DMS114 treated with DMSO at 0.1 percent for 48 hours (cell line): ENCODE measurements around the gene OR10A2.
"Not testable (repeated sequence)": the region's sequence is repeated elsewhere in the genome, so short reads cannot be mapped to it uniquely, and the experiment has no call there.

Experiments used
- DNase-seq: peaks from one replicate; lab custom pipeline; 2025; ENCODE audit not compliant: unreplicated experiment; lab: John Stamatoyannopoulos, UW

The OR10A2 gene, protein sequence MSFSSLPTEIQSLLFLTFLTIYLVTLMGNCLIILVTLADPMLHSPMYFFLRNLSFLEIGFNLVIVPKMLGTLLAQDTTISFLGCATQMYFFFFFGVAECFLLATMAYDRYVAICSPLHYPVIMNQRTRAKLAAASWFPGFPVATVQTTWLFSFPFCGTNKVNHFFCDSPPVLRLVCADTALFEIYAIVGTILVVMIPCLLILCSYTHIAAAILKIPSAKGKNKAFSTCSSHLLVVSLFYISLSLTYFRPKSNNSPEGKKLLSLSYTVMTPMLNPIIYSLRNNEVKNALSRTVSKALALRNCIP

DNA sequence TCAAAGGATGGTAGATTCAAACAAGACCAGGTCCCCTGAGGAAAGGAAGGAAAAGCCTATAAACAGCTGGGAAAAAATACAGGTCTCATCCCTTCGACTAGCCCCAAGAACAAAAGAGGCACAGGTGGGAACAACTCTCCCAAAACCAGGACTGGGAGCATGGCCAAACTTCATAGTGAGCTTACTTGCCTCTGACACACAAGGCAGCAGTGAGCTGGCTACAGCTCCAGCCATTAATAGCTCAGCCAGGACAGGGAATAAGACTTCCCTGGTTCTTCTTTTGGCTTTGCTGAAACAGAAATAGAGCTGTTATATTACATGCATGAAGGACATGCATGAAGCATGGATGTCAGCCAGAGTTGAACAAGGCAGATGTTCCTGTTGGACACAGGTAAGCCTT is at the start of gene OR10A2:
Gene OR10A2, plus strand, starts transcription at position 97 of the 400 bp plus-strand sequence. CDS start 6,698 bp downstream, outside the sequence.
- DNase-seq = no peak

GRCh38 chr11:6813656-6814055 is 49.2 kb upstream of the OR10A2 start:
- DNase-seq = no peak

- DNase-seq = no peak
Observed at GRCh38 chr11:6817694-6818093, 45.2 kb upstream of the OR10A2 start.

GRCh38 chr11:6818967-6819366 is 43.9 kb upstream of the OR10A2 start:
- DNase-seq = no peak

DNA sequence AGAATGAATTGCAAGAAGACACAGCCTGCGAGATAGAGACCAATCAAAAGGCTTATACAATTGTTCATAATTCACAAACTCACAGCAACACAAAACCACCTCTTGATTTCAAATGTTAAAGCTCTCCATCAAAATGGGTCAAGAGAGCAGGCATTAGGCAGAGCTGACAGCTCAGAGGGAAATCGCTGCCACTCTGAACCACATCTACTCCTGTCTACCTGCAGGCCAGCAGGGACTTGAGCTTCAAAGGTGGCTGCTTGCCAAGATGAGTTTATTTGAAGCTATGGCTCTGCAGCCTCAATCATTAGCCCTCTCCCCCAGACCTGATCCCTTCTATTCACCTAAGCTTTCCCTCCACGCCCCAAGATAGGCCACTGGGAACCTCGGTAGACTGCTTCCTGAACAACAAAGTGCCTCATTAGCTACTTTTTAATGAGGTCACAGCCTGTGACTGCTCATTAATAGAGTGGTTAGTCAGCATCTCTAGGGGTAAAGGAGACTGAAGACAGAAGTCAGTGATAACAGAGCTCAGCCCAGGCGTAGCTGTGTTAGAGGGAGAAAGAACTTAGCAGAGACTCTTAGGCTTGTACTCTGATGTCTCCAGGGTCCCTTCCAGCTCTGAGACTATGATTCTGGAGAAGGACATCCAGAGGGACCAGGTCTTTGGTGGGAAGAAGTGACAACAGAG is 38.6 kb upstream of the OR10A2 start:
- DNase-seq = no peak

- DNase-seq = no peak
Observed at GRCh38 chr11:6825231-6825744, 37.6 kb upstream of the OR10A2 start.

GRCh38 chr11:6828103-6828502 is 34.8 kb upstream of the OR10A2 start:
- no peak for DNase-seq

DNA sequence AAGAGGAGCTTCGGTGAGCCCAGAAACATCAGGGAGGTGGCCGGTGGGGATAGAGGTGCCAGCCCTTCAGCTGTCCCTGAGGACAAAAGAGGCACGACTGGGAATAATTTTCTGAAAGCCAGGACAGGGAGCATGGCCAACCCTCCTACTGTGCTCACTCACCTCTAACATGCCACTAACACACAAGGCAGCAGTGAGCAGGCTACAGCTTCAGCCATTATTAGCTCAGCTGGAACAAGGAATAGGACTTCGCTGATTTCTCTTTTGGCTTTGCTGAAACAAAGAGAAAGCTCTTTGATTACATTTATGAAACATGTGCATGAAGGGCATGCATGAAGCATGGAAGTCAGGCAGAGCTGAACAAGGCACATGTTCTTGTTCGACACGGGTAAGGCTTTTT is 29.5 kb upstream of the OR10A2 start:
- no peak for DNase-seq

GRCh38 chr11:6834021-6834420 is 28.8 kb upstream of the OR10A2 start:
- DNase-seq = no peak

DNA sequence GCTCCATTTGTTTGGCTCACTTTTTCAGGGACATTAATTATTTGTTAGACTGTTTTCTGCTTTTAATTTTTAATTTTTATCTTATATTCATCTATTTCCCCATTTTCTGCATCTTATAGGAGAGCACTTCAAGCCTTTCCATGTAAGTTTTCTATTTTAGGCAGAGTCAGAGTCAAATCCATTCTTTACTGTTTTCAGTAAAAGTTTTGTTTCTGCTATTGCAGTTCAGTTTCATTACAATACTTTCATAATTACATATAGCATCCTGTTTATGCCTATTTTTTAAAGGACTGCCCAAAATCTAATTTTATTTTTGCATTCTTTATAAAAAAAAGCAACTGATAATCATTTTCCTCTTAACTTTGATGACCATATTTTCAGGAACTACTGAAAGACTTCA is 21.2 kb upstream of the OR10A2 start:
- DNase-seq = no peak

GRCh38 chr11:6843670-6844069 is 19.2 kb upstream of the OR10A2 start:
- no peak for DNase-seq

- no peak for DNase-seq
Observed at GRCh38 chr11:6844356-6844755, 18.5 kb upstream of the OR10A2 start.

DNA sequence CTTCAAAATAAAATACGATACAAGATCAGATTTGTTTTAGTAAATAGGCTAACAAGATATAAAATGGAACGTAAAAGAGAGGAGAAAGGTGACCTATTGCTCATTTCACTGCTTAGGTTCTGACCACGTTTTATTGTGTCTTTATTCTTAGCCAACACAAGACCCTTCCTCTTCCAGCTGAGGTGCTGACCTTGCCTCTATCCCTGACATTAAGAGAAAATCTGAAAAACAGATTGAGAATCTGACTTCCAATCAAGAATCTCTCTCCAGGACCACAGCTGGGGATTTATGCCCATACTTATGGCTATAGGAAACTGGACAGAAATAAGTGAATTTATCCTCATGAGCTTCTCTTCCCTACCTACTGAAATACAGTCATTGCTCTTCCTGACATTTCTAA is 17.5 kb upstream of the OR10A2 start, which contains the start of gene OR10A5:
Gene OR10A5, plus strand, starts transcription at position 301 of the 400 bp plus-strand sequence. Its CDS starts 0 bp downstream, at position 301.
- DNase-seq = no peak

GRCh38 chr11:6850526-6850925 is 12.3 kb upstream of the OR10A2 start:
- no peak for DNase-seq

DNA sequence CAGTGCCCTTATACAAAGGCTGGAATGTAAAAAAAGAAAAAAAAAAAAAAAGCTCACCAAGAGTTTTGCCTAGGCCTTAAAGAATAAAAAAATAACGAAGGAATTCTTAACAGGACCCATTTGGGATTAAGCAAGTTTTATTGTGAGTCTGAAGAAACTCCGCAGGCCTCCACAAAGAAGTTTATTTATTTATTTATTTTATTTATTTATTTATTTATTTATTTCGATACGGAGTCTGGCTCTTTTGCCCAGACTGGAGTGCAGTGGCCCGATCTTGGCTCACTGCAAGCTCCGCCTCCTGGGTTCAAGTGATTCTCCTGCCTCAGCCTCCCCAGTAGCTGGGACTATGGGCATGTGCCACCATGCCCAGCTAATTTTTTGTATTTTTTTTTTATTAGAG is 8.1 kb upstream of the OR10A2 start:
- not testable (repeated sequence) for DNase-seq

GRCh38 chr11:6855971-6856541 is 6.8 kb upstream of the OR10A2 start:
- no peak for DNase-seq

DNA sequence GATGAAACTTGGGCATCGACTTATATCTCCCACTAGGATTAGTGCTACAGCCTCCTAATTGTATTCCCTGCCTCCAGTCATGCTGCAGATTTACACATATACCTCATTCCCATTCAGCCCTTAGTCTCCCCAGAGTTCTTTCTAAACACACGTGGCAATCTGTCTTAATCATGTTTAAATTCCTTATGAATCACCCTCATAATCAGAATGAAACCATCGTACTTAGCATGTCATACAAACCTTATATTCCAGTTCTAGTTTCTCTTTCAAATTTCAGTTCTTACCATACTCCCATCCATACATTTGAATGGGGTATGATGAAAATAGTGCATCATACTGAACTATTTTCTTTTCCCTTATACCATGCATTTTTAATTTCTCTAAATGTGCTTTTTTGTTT is 6.0 kb upstream of the OR10A2 start:
- DNase-seq = no peak

- DNase-seq = no peak
Observed at GRCh38 chr11:6864438-6864837, 1.6 kb downstream of the OR10A2 start.

DNA sequence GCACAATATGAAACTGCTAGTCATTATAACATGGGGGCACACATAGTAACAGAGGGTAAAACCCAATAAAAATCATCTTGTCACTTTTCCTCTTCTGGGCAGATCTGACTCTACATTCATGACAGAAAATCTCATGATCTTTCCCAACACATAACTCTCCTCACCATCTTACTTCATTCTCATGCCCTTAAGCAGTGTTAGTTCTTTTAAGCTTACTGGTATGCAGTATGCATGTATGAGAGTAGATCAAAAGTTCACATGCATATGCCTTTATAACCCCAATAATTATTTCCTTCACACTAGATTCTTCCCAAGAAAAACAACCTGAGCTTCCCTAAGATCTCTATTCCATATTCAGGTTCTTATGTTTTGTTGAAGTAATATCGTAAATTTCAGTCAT is 8.4 kb downstream of the OR10A2 start:
- DNase-seq = no peak

GRCh38 chr11:6875761-6876160 is 12.9 kb downstream of the OR10A2 start:
- DNase-seq = no peak

DNA sequence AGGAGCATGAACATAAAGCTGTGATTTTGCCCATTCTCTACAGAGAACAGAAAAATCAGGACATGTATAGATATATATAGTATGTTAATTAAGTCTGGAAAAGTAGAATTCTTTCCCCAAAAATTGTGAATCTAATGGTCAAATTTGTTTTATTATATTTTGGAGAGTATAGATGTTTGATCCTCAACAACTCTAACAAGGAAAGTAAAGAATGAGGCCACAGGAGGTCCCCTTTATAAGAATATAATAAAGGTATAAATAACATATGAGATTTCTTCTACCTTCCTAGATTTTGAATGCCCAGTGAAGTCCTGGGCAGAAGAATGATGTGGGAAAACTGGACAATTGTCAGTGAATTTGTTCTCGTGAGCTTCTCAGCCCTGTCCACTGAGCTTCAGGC is 13.5 kb downstream of the OR10A2 start, which contains the start of gene OR10A4:
Gene OR10A4, plus strand, starts transcription at position 301 of the 400 bp plus-strand sequence. Its CDS starts 23 bp downstream, at position 324.
- DNase-seq = no peak

DNA sequence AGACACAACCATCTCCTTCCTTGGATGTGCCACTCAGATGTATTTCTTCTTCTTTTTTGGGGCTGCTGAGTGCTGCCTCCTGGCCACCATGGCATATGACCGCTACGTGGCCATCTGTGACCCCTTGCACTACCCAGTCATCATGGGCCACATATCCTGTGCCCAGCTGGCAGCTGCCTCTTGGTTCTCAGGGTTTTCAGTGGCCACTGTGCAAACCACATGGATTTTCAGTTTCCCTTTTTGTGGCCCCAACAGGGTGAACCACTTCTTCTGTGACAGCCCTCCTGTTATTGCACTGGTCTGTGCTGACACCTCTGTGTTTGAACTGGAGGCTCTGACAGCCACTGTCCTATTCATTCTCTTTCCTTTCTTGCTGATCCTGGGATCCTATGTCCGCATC is 14.1 kb downstream of the OR10A2 start:
- DNase-seq = no peak
